Neural crest cell (in vitro differentiated cells): ENCODE data around the gene AMELX. TPM values are rescaled to one million over a fixed set of nuclear protein-coding genes. Genes with fewer than 3 reads are reported as not detected.

Experiments
- DNase-seq: peaks from one replicate; pipeline ENCODE4 v3.0.0; 2021; ENCODE audit warnings: low read depth, mixed read lengths, low spot score
- H3K27ac Mint-ChIP-seq: one replicate; pipeline ENCODE4 v1.8.0; 2021; ENCODE audit warnings: mild to moderate bottlenecking, mixed read lengths; ENCODE audit not compliant: unreplicated experiment
- H3K27me3 Mint-ChIP-seq: 2 replicates; pipeline ENCODE4 v1.8.0; 2021; ENCODE audit warnings: low read depth, mild to moderate bottlenecking, mixed read lengths
- H3K36me3 Mint-ChIP-seq: 2 replicates; pipeline ENCODE4 v1.8.0; 2021; ENCODE audit warnings: low read depth, mild to moderate bottlenecking, mixed read lengths
- H3K4me1 Mint-ChIP-seq: 2 replicates; pipeline ENCODE4 v1.8.0; 2021; ENCODE audit warnings: mixed read lengths
- H3K4me3 Mint-ChIP-seq: one replicate; pipeline ENCODE4 v1.8.0; 2021; ENCODE audit warnings: mild to moderate bottlenecking, mixed read lengths
- H3K9me3 Mint-ChIP-seq: 2 replicates; pipeline ENCODE4 v1.8.0; 2021; ENCODE audit warnings: mixed read lengths
- CTCF ChIP-seq: fragments of 200-600 bp; sonication (generic); conservative IDR thresholded peaks from 2 replicates; pipeline ENCODE4 v1.5.0; 2021; ENCODE audit warnings: antibody characterized with exemption, mild to moderate bottlenecking
- total RNA-seq: library from RNA; stranded (reverse); gene quantifications from 2 replicates; pipeline ENCODE4 v1.2.1, GENCODE V29; 2021

AMELX gene
- total RNA-seq, 1 donor from 2014 or later: not detected

- TF ChIP-seq CTCF: no peak
- H3K27ac Mint-ChIP-seq: no peak overlapping the region
- H3K36me3 Mint-ChIP-seq: no peaks in the 10 kb centered on the region
- no peak overlapping the region for H3K4me3 Mint-ChIP-seq
- no peaks in the 10 kb centered on the region for H3K4me1 Mint-ChIP-seq
- peaks cover 6% of the 10 kb centered on the region for H3K9me3 Mint-ChIP-seq
- H3K27me3 Mint-ChIP-seq: no peaks in the 10 kb centered on the region
- no peak for DNase-seq
These were observed 7.6 kb upstream of the AMELX start for GRCh38 chrX:11285651-11286050.

GRCh38 chrX:11287505-11287904 is 5.7 kb upstream of the AMELX start:
- no peak for TF ChIP-seq CTCF
- no peaks in the 10 kb centered on the region for H3K36me3 Mint-ChIP-seq
- H3K27me3 Mint-ChIP-seq: no peaks in the 10 kb centered on the region
- H3K27ac Mint-ChIP-seq: no peak overlapping the region
- H3K4me1 Mint-ChIP-seq: no peaks in the 10 kb centered on the region
- H3K9me3 Mint-ChIP-seq: peaks cover 9% of the 10 kb centered on the region
- no peak overlapping the region for H3K4me3 Mint-ChIP-seq
- no peak for DNase-seq

GRCh38 chrX:11290416-11291102 is 2.7 kb upstream of the AMELX start:
- Mint-ChIP-seq H3K27me3 (no peaks in the 10 kb centered on the region), H3K4me1 (no peaks in the 10 kb centered on the region), H3K4me3 (no peak overlapping the region), H3K36me3 (no peaks in the 10 kb centered on the region), H3K27ac (no peak overlapping the region), H3K9me3 (peaks cover 3% of the 10 kb centered on the region)
- DNase-seq: no peak
- TF ChIP-seq CTCF: no peak

- DNase-seq: no peak
- H3K27ac Mint-ChIP-seq: no peak overlapping the region
- no peaks in the 10 kb centered on the region for H3K36me3 Mint-ChIP-seq
- H3K4me1 Mint-ChIP-seq: no peaks in the 10 kb centered on the region
- peaks cover 8% of the 10 kb centered on the region for H3K9me3 Mint-ChIP-seq
- H3K4me3 Mint-ChIP-seq: no peak overlapping the region
- no peak for TF ChIP-seq CTCF
- no peaks in the 10 kb centered on the region for H3K27me3 Mint-ChIP-seq
These were observed 2.8 kb downstream of the AMELX start for GRCh38 chrX:11296051-11296450.

GRCh38 chrX:11298600-11298999 is 5.4 kb downstream of the AMELX start:
- no peak overlapping the region for H3K27ac Mint-ChIP-seq
- no peak for DNase-seq

More at GRCh38 chrX:11298600-11298999, 5.4 kb downstream of the AMELX start:
- no peaks in the 10 kb centered on the region for H3K4me1 Mint-ChIP-seq
- H3K9me3 Mint-ChIP-seq: peaks cover 4% of the 10 kb centered on the region
- H3K4me3 Mint-ChIP-seq: no peak overlapping the region
- TF ChIP-seq CTCF: no peak
- no peaks in the 10 kb centered on the region for H3K36me3 Mint-ChIP-seq
- no peaks in the 10 kb centered on the region for H3K27me3 Mint-ChIP-seq
